ENCODE results near the gene HCN4.

The HCN4 gene

DNA sequence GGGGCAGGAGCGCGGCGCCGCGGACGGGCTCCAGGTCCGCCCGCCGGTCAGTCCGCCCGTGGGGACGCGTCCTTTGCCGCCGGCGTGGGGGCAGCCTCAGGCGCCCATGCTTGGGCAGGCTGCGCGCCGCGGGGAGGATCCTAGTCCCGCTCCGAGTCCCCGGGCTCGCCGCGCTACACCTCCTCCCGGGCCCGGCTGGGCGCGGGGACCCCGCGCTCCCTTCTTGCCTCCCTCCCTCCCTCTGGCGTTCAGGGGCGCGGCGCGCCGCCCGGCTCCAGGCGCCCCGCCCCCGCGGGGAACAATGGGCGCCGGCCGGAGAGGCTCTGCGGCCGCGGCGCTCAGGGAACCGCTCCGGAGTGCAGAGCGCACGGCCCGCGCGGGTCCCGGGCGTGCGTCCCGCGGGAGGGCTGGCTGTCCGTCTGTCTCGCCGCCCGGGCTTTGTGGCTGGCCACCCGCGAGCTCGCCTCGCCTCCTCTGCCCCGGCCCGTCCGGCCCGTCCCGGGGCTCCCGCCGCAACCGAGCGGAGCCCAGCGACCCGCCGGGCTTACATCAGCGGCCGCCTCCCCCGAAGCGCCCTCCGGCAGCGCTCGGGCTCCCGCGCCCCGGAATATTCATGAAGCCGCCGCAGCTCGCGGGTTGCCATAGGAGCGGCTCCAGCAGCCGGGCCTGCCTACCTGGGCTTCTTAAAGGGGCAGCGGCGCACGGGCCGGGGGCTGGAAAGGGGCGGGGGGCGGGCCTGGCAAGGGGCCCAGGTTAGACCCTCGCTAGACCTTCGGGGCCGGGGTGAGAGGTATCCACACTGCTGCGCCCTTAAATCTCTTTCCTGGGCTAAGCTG lies at the start of gene HCN4:
HCN4 (minus strand) TSS at position 658 of the 836 bp plus-strand sequence. CDS start 688 bp downstream, outside the sequence.
- DNase-seq, result no peak

- no peak for DNase-seq
Observed at GRCh38 chr15:73414876-73415275, 46.1 kb upstream of the HCN4 start.

GRCh38 chr15:73403171-73403570 lies 34.4 kb upstream of the HCN4 start:
- no peak for DNase-seq

- DNase-seq, result peak; percentile 39
Observed at GRCh38 chr15:73400222-73400621, 31.5 kb upstream of the HCN4 start.

GRCh38 chr15:73398861-73399260 lies 30.1 kb upstream of the HCN4 start:
- DNase-seq, result no peak

DNA sequence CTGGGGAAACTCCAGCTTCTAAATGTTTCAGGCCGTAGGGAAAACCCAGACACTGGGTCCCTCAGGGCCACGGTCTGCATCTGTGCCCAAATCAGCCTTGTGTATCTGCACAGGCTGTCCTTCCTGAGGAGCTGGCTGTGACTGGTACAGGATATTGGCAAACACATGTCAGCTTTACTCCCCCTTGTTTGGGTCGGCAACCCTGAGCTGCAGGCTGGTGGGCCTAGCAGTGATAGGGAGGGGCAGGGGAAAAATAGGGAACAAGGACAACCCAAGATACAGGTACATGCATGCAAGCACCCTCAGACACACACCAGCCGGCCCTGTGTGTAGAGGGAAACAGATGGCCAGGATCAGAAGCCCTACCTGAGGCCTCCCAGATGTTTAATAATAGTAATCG lies 28.7 kb upstream of the HCN4 start:
- DNase-seq, result no peak

DNA sequence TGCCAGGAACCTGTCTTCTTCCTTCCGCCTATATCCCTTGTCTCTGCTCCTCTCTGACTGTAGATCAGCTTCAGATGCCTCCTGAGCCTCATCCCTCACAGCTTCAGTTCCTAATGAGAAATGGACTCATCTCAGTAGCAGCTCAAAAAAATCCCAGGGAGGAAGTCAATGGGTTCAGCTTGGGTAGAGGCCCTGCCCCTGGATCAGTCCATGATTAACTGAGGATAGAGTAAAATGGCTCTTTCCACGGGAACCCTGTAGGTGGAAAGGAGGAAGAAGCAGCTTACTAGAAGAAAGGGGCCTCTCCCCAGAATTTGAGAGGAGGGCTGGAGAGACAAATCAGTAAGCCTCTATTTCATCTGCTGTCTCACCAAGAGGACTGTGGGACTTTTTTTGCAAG lies 26.9 kb upstream of the HCN4 start:
- DNase-seq, result no peak

DNA sequence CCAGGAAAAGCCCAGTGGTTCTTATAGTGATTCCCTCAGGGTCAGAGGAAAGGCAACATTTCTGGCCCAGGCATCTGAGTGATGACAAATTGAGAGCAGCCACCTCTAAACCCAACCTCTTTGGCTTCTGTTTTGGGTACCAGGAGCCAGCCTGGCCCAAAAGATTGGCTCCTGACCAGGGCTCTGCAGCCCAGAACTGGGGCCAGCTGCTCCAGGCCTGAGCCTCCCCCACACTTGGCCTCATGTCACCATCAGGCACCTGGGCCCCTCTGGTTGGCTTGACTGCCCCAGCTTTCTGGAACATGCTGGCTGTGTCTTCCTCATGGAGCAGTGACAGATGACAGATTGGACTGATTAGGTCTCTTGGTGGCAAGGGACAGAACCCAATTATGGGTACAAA lies 26.0 kb upstream of the HCN4 start:
- no peak for DNase-seq

- DNase-seq, result no peak
Observed at GRCh38 chr15:73393336-73393735, 24.6 kb upstream of the HCN4 start.

- DNase-seq, result no peak
Observed at GRCh38 chr15:73392025-73392424, 23.3 kb upstream of the HCN4 start.

DNA sequence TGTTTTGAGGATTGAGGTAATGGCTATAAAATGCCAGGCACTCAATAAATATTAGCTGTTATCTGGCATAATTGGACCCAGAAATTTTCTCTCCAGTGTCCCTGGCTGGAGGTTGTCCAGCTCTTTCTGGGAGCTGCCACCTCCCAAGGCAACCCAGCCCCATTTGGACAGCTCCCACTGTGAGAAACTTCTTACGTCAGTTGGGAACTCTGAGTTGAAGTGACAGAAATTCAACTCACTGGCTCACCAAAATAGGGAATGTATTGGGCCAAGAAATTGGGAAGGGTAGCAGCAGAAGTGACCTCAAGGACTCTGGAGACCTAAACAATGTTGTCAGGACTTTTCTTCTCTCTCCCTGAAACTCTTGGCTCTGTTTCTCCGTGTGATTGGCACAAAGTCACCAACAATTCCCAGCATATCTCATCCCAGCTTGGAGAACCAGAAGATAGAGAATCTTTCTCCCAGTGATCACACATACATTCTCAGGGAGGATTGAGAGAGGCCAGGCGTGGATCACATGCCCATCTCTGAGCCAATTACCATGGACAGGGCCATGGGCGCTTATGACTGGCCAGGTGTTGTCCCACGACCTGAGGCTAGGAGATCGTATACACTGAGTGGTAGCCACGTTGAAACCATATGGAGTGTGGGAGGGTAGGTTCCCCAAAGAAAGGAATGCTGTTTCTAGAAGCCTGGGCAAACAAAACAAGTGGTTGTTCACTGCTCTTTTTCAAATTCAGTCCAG lies 22.5 kb upstream of the HCN4 start:
- no peak for DNase-seq

GRCh38 chr15:73389971-73390544 lies 21.3 kb upstream of the HCN4 start:
- DNase-seq, result no peak

DNA sequence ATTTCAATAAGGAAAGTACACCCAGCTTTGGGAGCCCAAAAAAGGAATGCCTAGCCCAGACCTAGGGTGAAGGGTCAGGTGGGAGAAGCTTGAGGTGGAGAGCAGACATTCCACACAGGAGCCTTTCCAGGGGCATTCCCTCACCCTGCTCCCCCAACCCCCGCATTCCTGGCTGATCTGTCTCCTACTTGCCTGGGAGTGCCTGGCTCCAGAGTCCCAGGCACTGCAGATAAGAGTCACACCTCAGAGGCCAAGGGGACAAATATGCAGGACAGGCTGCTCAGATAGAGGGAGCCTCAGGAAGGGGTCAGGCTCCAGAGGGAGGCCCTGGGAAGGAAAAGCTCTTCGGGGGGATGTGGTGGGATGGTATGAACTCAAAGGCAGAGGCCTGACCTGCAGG lies 20.8 kb upstream of the HCN4 start:
- DNase-seq, result no peak

DNA sequence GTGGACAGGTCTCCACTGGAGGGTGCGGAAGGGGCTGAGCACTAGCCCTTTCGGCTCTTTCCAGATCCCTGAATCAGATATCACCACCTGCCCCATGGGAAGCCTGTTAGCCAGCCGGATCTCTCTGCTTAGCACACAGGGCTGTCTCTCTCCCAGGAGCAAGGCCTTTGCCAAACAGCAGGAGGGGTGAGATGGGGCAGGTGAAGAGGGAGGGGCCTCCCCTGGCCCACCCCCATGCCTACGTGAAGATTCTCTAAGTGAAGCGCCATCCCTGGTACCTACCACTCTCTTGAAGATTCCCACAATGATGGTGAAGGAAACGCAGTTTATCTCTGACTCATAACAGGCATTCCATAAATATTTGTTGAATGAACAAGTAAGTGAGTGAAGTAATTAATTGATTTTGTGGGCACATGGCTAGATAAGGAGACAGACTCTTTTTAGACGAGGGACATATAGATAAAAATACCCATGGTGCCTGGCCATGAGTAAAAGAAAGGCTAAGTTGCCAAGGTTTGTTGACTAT lies 19.6 kb upstream of the HCN4 start:
- peak; percentile 69 for DNase-seq

DNA sequence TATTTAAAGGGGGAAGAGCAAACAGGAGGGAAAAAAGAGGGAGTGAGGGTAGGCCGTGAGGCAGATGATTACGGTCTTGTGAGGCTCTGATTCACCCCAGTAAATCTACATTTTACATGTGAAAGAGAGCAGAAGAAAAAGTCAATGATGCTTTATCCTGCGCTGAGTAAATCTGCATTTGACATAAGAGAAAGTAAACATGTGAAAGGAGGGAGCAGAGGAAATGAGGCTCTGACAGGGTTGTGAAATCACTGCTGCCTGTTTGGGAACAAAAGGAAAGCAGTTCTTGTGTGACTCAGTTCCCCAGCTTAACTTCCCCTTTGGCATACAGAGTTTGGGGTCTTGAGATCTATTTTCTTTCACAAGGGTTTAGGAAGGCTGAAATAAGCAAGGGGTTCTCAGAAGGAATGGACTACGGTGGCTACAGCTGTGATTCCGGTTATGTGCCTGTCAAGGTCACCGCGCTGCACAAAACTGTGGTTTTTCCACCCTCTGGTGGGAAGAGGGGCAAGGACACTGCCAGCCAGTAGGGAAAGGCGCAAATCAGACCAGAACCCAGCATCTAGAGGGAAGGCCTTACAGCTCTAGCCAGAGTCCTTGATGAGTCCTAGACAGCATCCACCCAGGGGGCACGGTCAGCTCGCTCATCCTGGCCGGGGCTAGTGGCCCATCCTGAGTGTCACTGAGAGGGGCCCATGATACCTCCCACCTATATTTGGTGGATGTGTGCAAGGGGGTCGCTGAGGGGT lies 18.9 kb upstream of the HCN4 start:
- DNase-seq, result peak; percentile 25

- no peak for DNase-seq
Observed at GRCh38 chr15:73386886-73387506, 18.2 kb upstream of the HCN4 start.

DNA sequence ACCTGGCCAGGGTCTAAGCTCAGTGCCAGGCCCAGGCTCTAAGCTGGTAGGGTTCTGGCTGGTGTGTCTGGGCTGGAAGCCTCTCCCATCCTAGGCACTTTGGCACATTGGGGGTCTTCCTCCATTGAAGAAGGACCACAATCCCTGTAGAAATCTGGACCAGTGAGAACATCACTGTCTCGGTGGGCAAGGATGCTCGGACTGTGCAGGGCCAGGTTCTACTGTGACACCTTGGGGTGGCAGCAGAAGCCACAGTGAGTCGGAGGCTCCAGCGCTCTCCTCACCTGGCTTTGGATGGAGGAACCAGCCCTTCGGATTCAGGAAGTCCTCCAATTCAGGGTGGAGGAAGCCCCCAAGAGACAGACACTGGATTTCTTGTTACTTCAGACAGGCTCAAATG lies 17.5 kb upstream of the HCN4 start:
- DNase-seq, result no peak

DNA sequence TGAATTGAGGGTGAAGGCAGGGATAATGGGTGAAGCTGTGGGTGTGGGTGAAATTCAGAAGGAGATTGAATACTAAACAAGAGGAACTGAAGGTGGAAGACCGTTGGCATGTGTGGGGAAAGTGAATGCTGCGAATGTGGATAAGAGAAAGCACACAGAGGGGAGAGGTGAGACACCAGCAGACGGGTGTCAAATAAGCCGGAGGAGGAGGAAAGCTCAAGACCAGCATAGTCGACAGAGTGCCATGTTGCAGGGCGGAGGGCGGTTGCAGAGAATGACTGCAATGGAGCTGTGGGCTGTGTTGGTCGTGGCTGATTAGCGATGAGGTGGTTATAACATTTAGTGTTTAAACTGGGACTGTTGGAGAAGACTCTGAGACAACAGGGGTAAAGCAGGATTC lies 16.4 kb upstream of the HCN4 start:
- no peak for DNase-seq

GRCh38 chr15:73383310-73384189 lies 14.8 kb upstream of the HCN4 start:
- no peak for DNase-seq

- no peak for DNase-seq
Observed at GRCh38 chr15:73382115-73382514, 13.4 kb upstream of the HCN4 start.

DNA sequence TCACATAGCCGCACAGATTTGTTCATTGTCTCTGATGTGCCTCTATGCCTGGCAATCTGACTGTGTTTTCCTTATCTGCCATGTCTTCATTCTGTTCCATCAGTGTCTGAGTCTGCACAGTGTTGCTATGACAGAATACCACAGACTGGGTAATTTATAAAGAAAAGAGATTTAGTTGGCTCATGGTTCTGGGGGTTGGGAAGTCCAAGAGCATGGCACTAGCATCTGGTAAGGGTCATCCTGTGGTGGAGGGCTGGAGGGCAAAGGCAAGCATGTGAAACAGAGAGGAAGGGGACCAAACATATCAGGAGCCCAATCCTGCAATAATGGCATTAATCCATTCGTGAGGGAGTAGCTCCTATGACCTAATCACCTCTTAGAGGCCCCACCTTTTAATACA lies 11.9 kb upstream of the HCN4 start:
- no peak for DNase-seq

Data from fibroblast of skin of right quadriceps (primary cell).